ENCODE data around the gene FAM169A.
"Not testable (repeated sequence)": the region's sequence is repeated elsewhere in the genome, so short reads cannot be mapped to it uniquely, and the experiment has no call there.

Gene FAM169A

GRCh38 chr5:74765201-74765600 lies 101.0 kb downstream of the FAM169A start:
- TF ChIP-seq, protein P1, sequence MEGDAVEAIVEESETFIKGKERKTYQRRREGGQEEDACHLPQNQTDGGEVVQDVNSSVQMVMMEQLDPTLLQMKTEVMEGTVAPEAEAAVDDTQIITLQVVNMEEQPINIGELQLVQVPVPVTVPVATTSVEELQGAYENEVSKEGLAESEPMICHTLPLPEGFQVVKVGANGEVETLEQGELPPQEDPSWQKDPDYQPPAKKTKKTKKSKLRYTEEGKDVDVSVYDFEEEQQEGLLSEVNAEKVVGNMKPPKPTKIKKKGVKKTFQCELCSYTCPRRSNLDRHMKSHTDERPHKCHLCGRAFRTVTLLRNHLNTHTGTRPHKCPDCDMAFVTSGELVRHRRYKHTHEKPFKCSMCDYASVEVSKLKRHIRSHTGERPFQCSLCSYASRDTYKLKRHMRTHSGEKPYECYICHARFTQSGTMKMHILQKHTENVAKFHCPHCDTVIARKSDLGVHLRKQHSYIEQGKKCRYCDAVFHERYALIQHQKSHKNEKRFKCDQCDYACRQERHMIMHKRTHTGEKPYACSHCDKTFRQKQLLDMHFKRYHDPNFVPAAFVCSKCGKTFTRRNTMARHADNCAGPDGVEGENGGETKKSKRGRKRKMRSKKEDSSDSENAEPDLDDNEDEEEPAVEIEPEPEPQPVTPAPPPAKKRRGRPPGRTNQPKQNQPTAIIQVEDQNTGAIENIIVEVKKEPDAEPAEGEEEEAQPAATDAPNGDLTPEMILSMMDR (IDR thresholded peaks at IDR 0.05; ENCODE audit: low read depth, low read length) = no peak
- H3K4me3 ChIP-seq (ENCODE audit: low read depth, low read length) = no peak overlapping the region

- TF ChIP-seq, protein P1 (IDR thresholded peaks at IDR 0.05; ENCODE audit: low read depth, low read length) = no peak
- no peak overlapping the region for H3K4me3 ChIP-seq (ENCODE audit: low read depth, low read length)
Observed at GRCh38 chr5:74763504-74763903, 102.7 kb downstream of the FAM169A start.

GRCh38 chr5:74762599-74762998 lies 103.6 kb downstream of the FAM169A start:
- no peak overlapping the region for H3K4me3 ChIP-seq (ENCODE audit: low read depth, low read length)
- TF ChIP-seq, protein P1 (IDR thresholded peaks at IDR 0.05; ENCODE audit: low read depth, low read length) = no peak

DNA sequence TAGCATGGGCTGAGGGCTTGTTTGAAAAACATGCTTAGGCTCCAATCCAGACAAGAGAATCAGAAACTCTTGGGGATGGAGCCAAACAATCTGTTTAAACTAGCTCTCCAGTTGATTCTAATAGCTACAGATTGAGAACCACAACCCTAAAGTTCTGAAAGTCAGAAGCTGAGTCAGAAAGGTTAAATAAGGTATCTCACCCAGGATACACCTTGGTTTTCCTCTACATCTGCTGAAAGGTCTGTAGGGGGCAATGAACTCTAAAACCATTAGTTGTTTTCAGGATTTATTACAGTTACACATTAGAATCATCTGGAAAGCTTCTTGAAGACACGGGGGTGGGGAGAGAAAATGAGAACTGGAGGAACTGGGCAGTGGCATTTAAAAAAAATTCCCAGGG lies 104.9 kb downstream of the FAM169A start:
- TF ChIP-seq, protein P1 (IDR thresholded peaks at IDR 0.05; ENCODE audit: low read depth, low read length) = no peak
- H3K4me3 ChIP-seq (ENCODE audit: low read depth, low read length) = no peak overlapping the region

- H3K4me3 ChIP-seq (ENCODE audit: low read depth, low read length) = not testable (repeated sequence)
Observed at GRCh38 chr5:74748742-74749141, 117.4 kb downstream of the FAM169A start.

DNA sequence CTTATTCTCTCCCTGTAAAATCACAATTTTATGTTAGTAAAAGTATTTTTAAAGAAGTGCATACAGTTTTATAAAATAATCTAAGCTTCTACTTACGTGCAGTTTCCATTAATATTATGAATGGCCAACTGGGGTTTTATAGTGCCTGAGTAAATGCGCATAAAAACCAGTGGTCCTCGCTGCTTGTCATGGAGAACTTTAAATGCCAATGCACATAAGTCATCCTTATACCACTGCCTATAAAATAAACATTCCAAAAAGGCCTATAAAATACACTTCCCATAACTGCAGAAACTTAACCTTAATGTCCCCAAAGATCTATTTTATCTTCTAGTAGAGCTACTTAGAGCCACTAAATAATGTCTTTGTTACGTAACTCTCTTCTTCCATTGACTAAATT lies 127.8 kb downstream of the FAM169A start:
- TF ChIP-seq, protein P1 (IDR thresholded peaks at IDR 0.05; ENCODE audit: low read depth, low read length) = no peak
- H3K4me3 ChIP-seq (ENCODE audit: low read depth, low read length) = no peak overlapping the region

GRCh38 chr5:74736759-74737158 lies 129.4 kb downstream of the FAM169A start:
- no peak overlapping the region for H3K4me3 ChIP-seq (ENCODE audit: low read depth, low read length)
- TF ChIP-seq, protein P1 (IDR thresholded peaks at IDR 0.05; ENCODE audit: low read depth, low read length) = no peak

Measured in WI38 (cell line).